Thyroid gland (tissue), 4 donors: ENCODE results near the gene IGFALS. TPM values are rescaled to one million over a fixed set of nuclear protein-coding genes. Genes with fewer than 3 reads are reported as not detected.

Source experiments
- DNase-seq, 2 donors: peaks; one replicate each; pipeline ENCODE4 v3.0.0-alpha.2; 2019
- H3K27ac ChIP-seq, 3 donors: fragments of 200-600 bp; sonication (generic); 1 replicate in 2 of 3; 2 replicates in 1 of 3; pipeline ENCODE4 v1.5.1; 2016 to 2019; ENCODE audit warnings: mild to moderate bottlenecking in 1 of 3, moderate library complexity in 1 of 3
- H3K27me3 ChIP-seq: fragments of 200-600 bp; sonication (generic); one replicate; pipeline ENCODE4 v1.5.1; 2019
- H3K36me3 ChIP-seq, 2 donors: fragments of 200-600 bp; sonication (generic); one replicate each; pipeline ENCODE4 v1.5.1; 2016 to 2019
- H3K4me1 ChIP-seq, 2 donors: fragments of 200-600 bp; sonication (generic); one replicate each; pipeline ENCODE4 v1.5.1; 2017 to 2019
- H3K4me3 ChIP-seq, 3 donors: fragments of 200-600 bp; sonication (generic); replicated peaks in 1 of 3; 1 replicate in 2 of 3; 2 replicates in 1 of 3; pipeline ENCODE4 v1.5.1; 2016; ENCODE audit warnings: mild to moderate bottlenecking in 1 of 3
- H3K9me3 ChIP-seq: fragments of 200-600 bp; sonication (generic); one replicate; pipeline ENCODE4 v1.5.1; 2017
- CTCF ChIP-seq, 6 experiments: fragments of 200-600 bp in 3 of 6; fragments of 450-650 bp in 3 of 6; sonication (generic) in 3 of 6; IDR thresholded peaks; one replicate each; pipeline ENCODE4 v1.5.1; 2016 to 2019; ENCODE audit warnings: antibody characterized with exemption in 6 of 6, mild to moderate bottlenecking in 2 of 6, inconsistent platforms in 1 of 6, moderate library complexity in 1 of 6
- POLR2A ChIP-seq, 2 donors: fragments of 450-650 bp; IDR thresholded peaks; one replicate each; pipeline ENCODE4 v1.6.1; 2017; ENCODE audit warnings: antibody characterized with exemption in 2 of 2, mild to moderate bottlenecking in 2 of 2, moderate library complexity in 1 of 2
- WGBS, 2 donors: methylation state at CpG; one replicate each; pipeline ENCODE4 v1.1.5; 2017; 5-methylcytosine and 5-hydroxymethylcytosine counted together
- intact Hi-C: fragments of 100-400 bp; cut with DNase I; formaldehyde crosslinking; loops from one replicate; pipeline ENCODE4 v1.15.1; 2023
- total RNA-seq, 4 donors: library from RNA; depleted of rRNA; stranded (reverse); fragments of >200 nt; gene quantifications; one replicate each; pipeline ENCODE4 v1.2.3, GENCODE V29; 2016

The IGFALS gene
- total RNA-seq, 4 donors from 2014 or later, result 0.13 to 4.2 (median 1.8) TPM

- intact Hi-C loops, result no loop called here
- Histone ChIP-seq H3K4me1 (no peaks in the 10 kb centered on the region), H3K27me3 (no peaks in the 10 kb centered on the region), H3K27ac (no peak overlapping the region), H3K36me3 (peaks cover 53 to 67% of the 10 kb centered on the region in 2 donors), H3K9me3 (no peaks in the 10 kb centered on the region), H3K4me3 (no peak overlapping the region)
- TF ChIP-seq POLR2A (IDR thresholded peaks at IDR 0.05) (no peak), CTCF (IDR thresholded peaks at IDR 0.05) (no peak)
- DNase-seq, result no peak
- 91 to 93% methylated on average over 10 to 13 of the region's 24 CpGs for WGBS, 2 donors
Observed at GRCh38 chr16:1762879-1763520, 30.5 kb downstream of the IGFALS start.

- intact Hi-C loops, result no loop called here
- no peak for DNase-seq
Observed at GRCh38 chr16:1762196-1762878, 31.2 kb downstream of the IGFALS start.

GRCh38 chr16:1761751-1762150, 31.8 kb downstream of the IGFALS start:
- Histone ChIP-seq H3K27ac (no peak overlapping the region), H3K4me3 (no peak overlapping the region), H3K36me3 (peaks cover 45 to 58% of the 10 kb centered on the region in 2 donors), H3K9me3 (no peaks in the 10 kb centered on the region), H3K4me1 (no peaks in the 10 kb centered on the region), H3K27me3 (no peaks in the 10 kb centered on the region)
- intact Hi-C loops, result no loop called here
- TF ChIP-seq POLR2A (IDR thresholded peaks at IDR 0.05), result no peak
- TF ChIP-seq CTCF (IDR thresholded peaks at IDR 0.05), result no peak
- 94 to 95% methylated on average over 15 of the region's 15 CpGs for WGBS, 2 donors
- DNase-seq, result no peak

More at GRCh38 chr16:1762196-1762878, 31.2 kb downstream of the IGFALS start:
- Histone ChIP-seq H3K9me3 (no peaks in the 10 kb centered on the region), H3K36me3 (peaks cover 47 to 62% of the 10 kb centered on the region in 2 donors), H3K4me1 (no peaks in the 10 kb centered on the region), H3K27me3 (no peaks in the 10 kb centered on the region), H3K4me3 (no peak overlapping the region), H3K27ac (no peak overlapping the region)
- 80 to 85% methylated on average over 19 to 20 of the region's 30 CpGs for WGBS, 2 donors
- no peak for TF ChIP-seq CTCF (IDR thresholded peaks at IDR 0.05)
- TF ChIP-seq POLR2A (IDR thresholded peaks at IDR 0.05), result no peak

- Histone ChIP-seq H3K27ac (no peak overlapping the region), H3K36me3 (peaks cover 37 to 51% of the 10 kb centered on the region in 2 donors), H3K9me3 (no peaks in the 10 kb centered on the region), H3K27me3 (no peaks in the 10 kb centered on the region), H3K4me3 (no peak overlapping the region), H3K4me1 (no peaks in the 10 kb centered on the region)
- DNase-seq, result no peak
- TF ChIP-seq POLR2A (IDR thresholded peaks at IDR 0.05), result no peak
- no peak for TF ChIP-seq CTCF (IDR thresholded peaks at IDR 0.05)
- intact Hi-C loops, result no loop called here
- 91 to 99% methylated on average over 8 to 15 of the region's 15 CpGs for WGBS, 2 donors
Observed at GRCh38 chr16:1760911-1761310, 32.6 kb downstream of the IGFALS start.

GRCh38 chr16:1759511-1759910, 34.0 kb downstream of the IGFALS start:
- H3K27me3 ChIP-seq, result no peaks in the 10 kb centered on the region
- no peak for DNase-seq
- WGBS, 2 donors, result 98 to 99% methylated on average over 9 to 11 of the region's 21 CpGs
- H3K9me3 ChIP-seq, result no peaks in the 10 kb centered on the region
- H3K27ac ChIP-seq, result no peak overlapping the region
- TF ChIP-seq POLR2A (IDR thresholded peaks at IDR 0.05), result no peak
- no peaks in the 10 kb centered on the region for H3K4me1 ChIP-seq
- no peak overlapping the region for H3K4me3 ChIP-seq
- intact Hi-C loops, result no loop called here
- peaks cover 24 to 38% of the 10 kb centered on the region in 2 donors for H3K36me3 ChIP-seq
